ENCODE results near the gene KCNIP3.

KCNIP3 gene

GRCh38 chr2:95301186-95301585 lies 4.0 kb downstream of the KCNIP3 start:
- Histone ChIP-seq H2BK5ac (ENCODE audit: low read depth, low read length, poor library complexity, severe bottlenecking) (no peak overlapping the region), H3K27ac (ENCODE audit: low read length, poor library complexity, severe bottlenecking) (no peak overlapping the region), H3K27me3 (ENCODE audit: control insufficient read depth in 1 of 2, insufficient read depth in 1 of 2, low read length in 2 of 2) (peaks cover 0 to 71% of the 10 kb centered on the region in 2 experiments), H3K4me2 (ENCODE audit: low read length, poor library complexity, severe bottlenecking) (no peak overlapping the region), H2AK5ac (ENCODE audit: low read length, severe bottlenecking) (no peak overlapping the region), H2BK15ac (ENCODE audit: low read depth, poor library complexity, severe bottlenecking) (no peak overlapping the region), H3K36me3 (ENCODE audit: control insufficient read depth in 1 of 2, insufficient read depth in 2 of 2, low read depth in 1 of 2, low read length in 2 of 2) (peaks cover 0 to 19% of the 10 kb centered on the region in 2 experiments), H4K91ac (ENCODE audit: low read length) (no peak overlapping the region), H3K4ac (ENCODE audit: low read depth in 1 of 2, low read length in 2 of 2) (no peak overlapping the region), H2BK12ac (ENCODE audit: low read length in 2 of 2) (no peak overlapping the region), H3K4me1 (ENCODE audit: control insufficient read depth, insufficient read depth, low read depth, low read length) (peaks cover 50% of the 10 kb centered on the region), H3K4me3 (ENCODE audit: insufficient read depth in 1 of 2, low read depth in 1 of 2, low read length in 2 of 2) (no peak overlapping the region), H2BK120ac (ENCODE audit: low read depth, low read length) (no peak overlapping the region), H3K23ac (ENCODE audit: low read length in 2 of 2) (no peak overlapping the region), H2AFZ (ENCODE audit: low read depth, low read length) (no peak overlapping the region), H3K14ac (ENCODE audit: low read length in 2 of 2) (no peak overlapping the region), H4K8ac (ENCODE audit: low read length) (no peak overlapping the region), H3K79me1 (replicated peaks; ENCODE audit: low read length, poor library complexity, severe bottlenecking) (no peaks in the 10 kb centered on the region), H3K9ac (ENCODE audit: low read length) (no peak overlapping the region), H3K9me3 (ENCODE audit: control insufficient read depth, low read length) (no peaks in the 10 kb centered on the region), H3K18ac (ENCODE audit: low read depth in 1 of 2, low read length in 2 of 2) (no peak overlapping the region)
- no peak for DNase-seq
- WGBS, result 80% methylated on average over 4 of the region's 4 CpGs

- Histone ChIP-seq H4K91ac (ENCODE audit: low read length) (no peak overlapping the region), H3K14ac (ENCODE audit: low read length in 2 of 2) (no peak overlapping the region), H3K4me1 (ENCODE audit: control insufficient read depth, insufficient read depth, low read depth, low read length) (peaks cover 56% of the 10 kb centered on the region), H3K4ac (ENCODE audit: low read depth in 1 of 2, low read length in 2 of 2) (no peak overlapping the region), H2AK5ac (ENCODE audit: low read length, severe bottlenecking) (no peak overlapping the region), H2BK120ac (ENCODE audit: low read depth, low read length) (no peak overlapping the region), H2BK5ac (ENCODE audit: low read depth, low read length, poor library complexity, severe bottlenecking) (no peak overlapping the region), H3K4me3 (ENCODE audit: insufficient read depth in 1 of 2, low read depth in 1 of 2, low read length in 2 of 2) (no peak overlapping the region), H3K9ac (ENCODE audit: low read length) (no peak overlapping the region), H3K4me2 (ENCODE audit: low read length, poor library complexity, severe bottlenecking) (no peak overlapping the region), H3K18ac (ENCODE audit: low read depth in 1 of 2, low read length in 2 of 2) (no peak overlapping the region), H3K36me3 (ENCODE audit: control insufficient read depth in 1 of 2, insufficient read depth in 2 of 2, low read depth in 1 of 2, low read length in 2 of 2) (peaks cover 0 to 19% of the 10 kb centered on the region in 2 experiments), H2AFZ (ENCODE audit: low read depth, low read length) (no peak overlapping the region), H3K9me3 (ENCODE audit: control insufficient read depth, low read length) (no peaks in the 10 kb centered on the region), H2BK15ac (ENCODE audit: low read depth, poor library complexity, severe bottlenecking) (no peak overlapping the region), H3K27ac (ENCODE audit: low read length, poor library complexity, severe bottlenecking) (no peak overlapping the region), H3K79me1 (replicated peaks; ENCODE audit: low read length, poor library complexity, severe bottlenecking) (no peaks in the 10 kb centered on the region), H2BK12ac (ENCODE audit: low read length in 2 of 2) (no peak overlapping the region), H3K23ac (ENCODE audit: low read length in 2 of 2) (no peak overlapping the region), H4K8ac (ENCODE audit: low read length) (no peak overlapping the region), H3K27me3 (ENCODE audit: control insufficient read depth in 1 of 2, insufficient read depth in 1 of 2, low read length in 2 of 2) (peaks cover 0 to 62% of the 10 kb centered on the region in 2 experiments)
- no peak for DNase-seq
- WGBS, result 76% methylated on average over 15 of the region's 17 CpGs
Observed at GRCh38 chr2:95301876-95302641, 4.9 kb downstream of the KCNIP3 start.

- Histone ChIP-seq H3K27me3 (ENCODE audit: control insufficient read depth in 1 of 2, insufficient read depth in 1 of 2, low read length in 2 of 2) (peaks cover 0 to 62% of the 10 kb centered on the region in 2 experiments), H3K4me1 (ENCODE audit: control insufficient read depth, insufficient read depth, low read depth, low read length) (peaks cover 53% of the 10 kb centered on the region), H3K36me3 (ENCODE audit: control insufficient read depth in 1 of 2, insufficient read depth in 2 of 2, low read depth in 1 of 2, low read length in 2 of 2) (peaks cover 0 to 19% of the 10 kb centered on the region in 2 experiments), H3K4ac (ENCODE audit: low read depth in 1 of 2, low read length in 2 of 2) (no peak overlapping the region), H3K23ac (ENCODE audit: low read length in 2 of 2) (peak overlapping the region in 1 of 2 experiments; percentile 14), H3K14ac (ENCODE audit: low read length in 2 of 2) (no peak overlapping the region), H4K8ac (ENCODE audit: low read length) (no peak overlapping the region), H2BK120ac (ENCODE audit: low read depth, low read length) (no peak overlapping the region), H2BK12ac (ENCODE audit: low read length in 2 of 2) (no peak overlapping the region), H3K18ac (ENCODE audit: low read depth in 1 of 2, low read length in 2 of 2) (no peak overlapping the region), H3K4me2 (ENCODE audit: low read length, poor library complexity, severe bottlenecking) (no peak overlapping the region), H4K91ac (ENCODE audit: low read length) (no peak overlapping the region), H3K4me3 (ENCODE audit: insufficient read depth in 1 of 2, low read depth in 1 of 2, low read length in 2 of 2) (no peak overlapping the region), H3K79me1 (replicated peaks; ENCODE audit: low read length, poor library complexity, severe bottlenecking) (no peaks in the 10 kb centered on the region), H2BK5ac (ENCODE audit: low read depth, low read length, poor library complexity, severe bottlenecking) (no peak overlapping the region), H2BK15ac (ENCODE audit: low read depth, poor library complexity, severe bottlenecking) (no peak overlapping the region), H3K9me3 (ENCODE audit: control insufficient read depth, low read length) (no peaks in the 10 kb centered on the region), H3K9ac (ENCODE audit: low read length) (no peak overlapping the region), H2AFZ (ENCODE audit: low read depth, low read length) (no peak overlapping the region), H2AK5ac (ENCODE audit: low read length, severe bottlenecking) (peak overlapping the region; percentile 23), H3K27ac (ENCODE audit: low read length, poor library complexity, severe bottlenecking) (no peak overlapping the region)
- no peak for DNase-seq
- WGBS, result 82% methylated on average over 18 of the region's 19 CpGs
Observed at GRCh38 chr2:95303191-95303919, 6.2 kb downstream of the KCNIP3 start.

- Histone ChIP-seq H2AFZ (ENCODE audit: low read depth, low read length) (no peak overlapping the region), H3K14ac (ENCODE audit: low read length in 2 of 2) (no peak overlapping the region), H3K79me1 (replicated peaks; ENCODE audit: low read length, poor library complexity, severe bottlenecking) (no peaks in the 10 kb centered on the region), H3K36me3 (ENCODE audit: control insufficient read depth in 1 of 2, insufficient read depth in 2 of 2, low read depth in 1 of 2, low read length in 2 of 2) (peaks cover 0 to 10% of the 10 kb centered on the region in 2 experiments), H2BK12ac (ENCODE audit: low read length in 2 of 2) (no peak overlapping the region), H3K9me3 (ENCODE audit: control insufficient read depth, low read length) (no peaks in the 10 kb centered on the region), H3K4me3 (ENCODE audit: insufficient read depth in 1 of 2, low read depth in 1 of 2, low read length in 2 of 2) (no peak overlapping the region), H3K4ac (ENCODE audit: low read depth in 1 of 2, low read length in 2 of 2) (no peak overlapping the region), H3K18ac (ENCODE audit: low read depth in 1 of 2, low read length in 2 of 2) (no peak overlapping the region), H3K23ac (ENCODE audit: low read length in 2 of 2) (no peak overlapping the region), H4K91ac (ENCODE audit: low read length) (no peak overlapping the region), H2BK15ac (ENCODE audit: low read depth, poor library complexity, severe bottlenecking) (no peak overlapping the region), H3K9ac (ENCODE audit: low read length) (no peak overlapping the region), H4K8ac (ENCODE audit: low read length) (no peak overlapping the region), H3K27ac (ENCODE audit: low read length, poor library complexity, severe bottlenecking) (peak overlapping the region; percentile 36), H3K4me2 (ENCODE audit: low read length, poor library complexity, severe bottlenecking) (no peak overlapping the region), H3K27me3 (ENCODE audit: control insufficient read depth in 1 of 2, insufficient read depth in 1 of 2, low read length in 2 of 2) (peaks cover 0 to 63% of the 10 kb centered on the region in 2 experiments), H2BK5ac (ENCODE audit: low read depth, low read length, poor library complexity, severe bottlenecking) (no peak overlapping the region), H3K4me1 (ENCODE audit: control insufficient read depth, insufficient read depth, low read depth, low read length) (peaks cover 48% of the 10 kb centered on the region), H2AK5ac (ENCODE audit: low read length, severe bottlenecking) (no peak overlapping the region), H2BK120ac (ENCODE audit: low read depth, low read length) (no peak overlapping the region)
- no peak for DNase-seq
- 81% methylated on average over 15 of the region's 15 CpGs for whole genome bisulfite sequencing
Observed at GRCh38 chr2:95305380-95306061, 8.4 kb downstream of the KCNIP3 start.
